ENCODE results near the gene RNPEPL1. TPM values are rescaled to one million over a fixed set of nuclear protein-coding genes. Genes with fewer than 3 reads are reported as not detected.
"Not testable (repeated sequence)": the region's sequence is repeated elsewhere in the genome, so short reads cannot be mapped to it uniquely, and the experiment has no call there.

The RNPEPL1 gene
- total RNA-seq, 2 donors from 2014 or later: 111 to 130 TPM

DNA sequence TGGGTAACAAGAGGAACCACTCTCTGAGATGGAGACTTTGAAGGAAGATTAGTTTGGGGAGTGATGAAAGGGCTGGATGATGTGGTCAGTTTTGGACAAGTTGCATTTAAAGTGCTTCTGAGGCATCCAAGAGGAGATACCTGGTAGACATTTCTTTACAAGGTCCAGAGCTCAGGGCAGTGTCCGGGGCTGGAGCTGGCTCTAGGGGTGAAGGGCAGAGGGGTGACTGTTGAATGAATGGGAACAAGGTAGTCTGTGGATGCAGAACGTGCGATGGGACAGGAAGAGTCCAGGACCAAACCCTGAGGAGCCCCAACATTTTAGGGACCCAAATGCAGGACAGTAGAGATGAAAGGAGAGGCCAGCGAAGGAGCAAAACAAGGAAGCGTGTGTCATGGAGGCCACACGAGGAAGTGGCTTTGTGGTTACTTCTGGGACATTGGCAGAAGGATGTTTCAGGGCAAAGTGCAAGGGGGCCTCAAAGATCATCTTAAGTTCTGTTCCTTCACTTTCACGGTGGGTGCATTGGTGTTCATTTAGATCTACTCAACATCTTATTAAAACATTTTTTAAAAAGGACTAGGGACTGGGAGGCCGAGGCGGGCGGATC lies 43.4 kb downstream of the RNPEPL1 start:
- DNase-seq: peak in 1 of 3 donors; percentile 3
- Mint-ChIP-seq H3K27ac (peak overlapping the region; percentile 42), H3K4me3 (peak overlapping the region; percentile 33), H3K4me1 (peaks cover 13% of the 10 kb centered on the region), H3K27me3 (no peaks in the 10 kb centered on the region), H3K36me3 (ENCODE audit: low read depth) (peaks cover 3% of the 10 kb centered on the region)
- no peak for ATAC-seq
- no peaks in the 10 kb centered on the region for H3K9me3 ChIP-seq (ENCODE audit: control insufficient read depth, low read length, poor library complexity, severe bottlenecking)

DNA sequence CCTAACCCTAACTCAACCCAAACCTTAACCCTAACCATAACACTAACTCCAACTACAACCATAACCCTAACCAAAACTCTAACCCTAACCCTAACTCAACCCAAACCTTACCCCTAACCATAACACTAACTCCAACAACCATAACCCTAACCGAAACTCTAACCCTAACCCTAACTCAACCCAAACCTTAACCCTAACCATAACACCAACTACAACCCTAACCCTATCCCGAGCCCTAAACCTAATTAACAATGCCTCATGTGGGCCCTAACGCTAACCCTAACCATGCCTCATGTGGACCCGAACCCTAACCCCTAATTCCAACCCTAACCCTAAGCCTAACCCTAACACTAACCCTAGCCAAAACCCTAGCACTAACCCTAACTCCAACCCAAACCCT lies 45.5 kb downstream of the RNPEPL1 start:
- Mint-ChIP-seq H3K27me3 (no peaks in the 10 kb centered on the region), H3K27ac (no peak overlapping the region), H3K36me3 (ENCODE audit: low read depth) (peaks cover 3% of the 10 kb centered on the region), H3K4me1 (peaks cover 9% of the 10 kb centered on the region), H3K4me3 (no peak overlapping the region)
- no peaks in the 10 kb centered on the region for H3K9me3 ChIP-seq (ENCODE audit: control insufficient read depth, low read length, poor library complexity, severe bottlenecking)
- DNase-seq (no peak), ATAC-seq (no peak)

DNA sequence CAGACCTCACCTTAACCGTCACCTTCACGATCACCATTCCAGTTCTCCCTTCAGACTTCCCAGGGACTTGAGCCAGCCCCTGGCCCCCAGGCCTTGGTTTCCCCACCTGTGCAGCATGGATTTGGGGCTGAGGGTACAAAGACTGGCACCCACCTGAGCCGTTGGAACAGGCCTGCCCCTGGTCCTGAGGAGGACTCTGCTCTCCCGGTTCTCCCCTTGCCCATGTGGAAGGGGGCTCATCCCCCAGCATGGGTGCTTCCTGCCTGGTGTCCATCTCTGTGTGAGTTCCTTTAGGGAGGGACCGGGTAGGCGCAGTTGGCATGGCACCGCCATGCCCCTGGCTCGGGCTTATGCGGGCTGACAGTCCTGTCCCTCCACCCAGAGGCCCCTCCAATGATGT lies 46.1 kb downstream of the RNPEPL1 start:
- DNase-seq: no peak
- H3K9me3 ChIP-seq (ENCODE audit: control insufficient read depth, low read length, poor library complexity, severe bottlenecking): no peaks in the 10 kb centered on the region
- Mint-ChIP-seq H3K4me3 (no peak overlapping the region), H3K4me1 (peaks cover 9% of the 10 kb centered on the region), H3K27ac (no peak overlapping the region), H3K36me3 (ENCODE audit: low read depth) (peaks cover 3% of the 10 kb centered on the region), H3K27me3 (no peaks in the 10 kb centered on the region)
- ATAC-seq: no peak

DNA sequence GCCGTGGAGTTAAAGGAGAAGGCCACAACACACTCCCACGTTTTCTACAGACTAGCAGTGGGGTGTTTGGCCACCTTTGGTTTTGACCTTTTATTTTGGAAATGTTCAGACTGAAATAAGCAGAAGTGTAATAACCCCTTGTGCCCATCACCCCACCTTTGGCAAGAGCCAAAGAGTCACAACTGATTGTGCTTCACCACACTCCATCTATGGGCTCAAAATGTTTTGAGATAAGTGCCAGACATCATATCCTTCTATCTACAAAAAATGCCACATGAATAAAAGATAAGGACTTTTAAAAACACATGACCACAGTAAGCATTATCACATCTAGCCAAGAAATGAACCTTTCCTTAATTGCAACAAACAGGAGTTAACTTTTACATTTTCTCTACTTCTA lies 47.1 kb downstream of the RNPEPL1 start:
- no peak overlapping the region for H3K27ac Mint-ChIP-seq
- no peak overlapping the region for H3K4me3 Mint-ChIP-seq

DNA sequence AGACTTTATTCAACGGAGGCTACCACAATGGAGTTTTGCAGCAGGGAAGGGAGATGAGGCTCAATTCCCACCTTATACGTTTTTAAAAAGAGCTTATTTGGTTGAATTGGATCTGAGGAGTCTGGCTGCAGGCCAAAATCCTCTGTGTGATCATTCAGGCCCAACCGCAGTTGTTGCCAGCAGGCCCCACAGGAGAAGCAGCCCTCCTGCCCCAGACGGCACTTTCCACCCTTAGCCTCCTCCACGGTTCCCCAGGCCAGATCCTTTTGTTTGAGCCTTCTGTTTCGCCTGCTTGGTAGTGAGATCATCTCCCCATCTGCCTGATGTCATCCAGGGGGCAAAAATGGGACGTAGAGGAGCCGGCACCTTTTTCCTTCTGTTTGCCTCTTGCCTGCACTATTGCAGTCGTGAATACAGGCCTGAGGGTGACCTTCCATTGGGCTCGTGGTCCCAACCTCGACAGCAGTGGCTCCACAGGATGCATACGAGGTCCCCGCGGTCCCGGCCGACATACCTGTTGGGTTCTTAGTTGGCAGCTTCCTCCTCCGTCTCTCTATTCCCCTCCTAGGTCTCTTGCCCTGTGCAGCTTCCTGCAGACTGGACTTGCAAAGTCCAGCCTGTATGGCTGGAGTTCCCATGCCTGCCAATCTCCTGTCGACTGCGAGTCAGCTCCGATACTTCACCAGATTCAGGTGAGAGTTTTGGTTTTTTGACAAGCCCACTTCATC lies 47.7 kb downstream of the RNPEPL1 start:
- Mint-ChIP-seq H3K27ac (no peak overlapping the region), H3K4me1 (peaks cover 9% of the 10 kb centered on the region), H3K27me3 (no peaks in the 10 kb centered on the region), H3K36me3 (ENCODE audit: low read depth) (peaks cover 3% of the 10 kb centered on the region), H3K4me3 (no peak overlapping the region)
- DNase-seq (peak in 1 of 3 donors; percentile 6), ATAC-seq (no peak)
- no peaks in the 10 kb centered on the region for H3K9me3 ChIP-seq (ENCODE audit: control insufficient read depth, low read length, poor library complexity, severe bottlenecking)

More for the DNA sequence above, 47.1 kb downstream of the RNPEPL1 start:
- H3K27me3 Mint-ChIP-seq: no peaks in the 10 kb centered on the region
- peaks cover 9% of the 10 kb centered on the region for H3K4me1 Mint-ChIP-seq
- ATAC-seq (no peak), DNase-seq (no peak)
- H3K36me3 Mint-ChIP-seq (ENCODE audit: low read depth): peaks cover 3% of the 10 kb centered on the region
- H3K9me3 ChIP-seq (ENCODE audit: control insufficient read depth, low read length, poor library complexity, severe bottlenecking): no peaks in the 10 kb centered on the region

DNA sequence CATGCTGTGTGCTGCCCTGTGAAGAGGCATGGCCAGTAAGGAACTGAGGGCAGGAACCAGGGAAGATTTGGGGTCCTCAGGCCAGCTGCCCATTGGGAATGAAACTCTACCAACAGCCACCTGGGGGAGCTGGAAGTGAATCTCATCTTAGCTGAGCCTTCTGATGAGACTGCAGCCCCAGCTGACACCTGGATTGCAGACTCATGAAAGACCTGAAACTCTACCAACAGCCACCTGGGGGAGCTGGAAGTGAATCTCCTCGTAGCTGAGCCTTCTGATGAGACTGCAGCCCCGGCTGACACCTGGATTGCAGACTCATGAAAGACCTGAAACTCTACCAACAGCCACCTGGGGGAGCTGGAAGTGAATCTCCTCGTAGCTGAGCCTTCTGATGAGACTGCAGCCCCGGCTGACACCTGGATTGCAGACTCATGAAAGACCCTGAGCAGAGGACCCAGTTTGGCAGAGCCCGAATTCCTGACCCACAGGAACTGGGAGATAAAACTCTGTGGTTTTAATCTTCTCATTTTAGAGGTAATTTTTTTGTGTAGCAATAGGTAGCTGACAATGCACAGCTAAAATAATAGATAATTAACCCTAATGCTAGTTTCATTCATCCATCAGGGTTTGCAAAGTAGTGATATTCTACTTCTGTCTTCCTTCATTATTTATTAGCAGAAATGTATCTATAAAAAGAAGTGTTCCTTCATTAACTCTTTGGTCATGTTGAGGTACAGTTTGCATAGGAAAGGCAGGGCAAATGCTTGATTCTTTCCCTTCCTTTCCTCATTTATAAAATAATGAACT lies 48.8 kb downstream of the RNPEPL1 start:
- not testable (repeated sequence) for H3K9me3 ChIP-seq (ENCODE audit: control insufficient read depth, low read length, poor library complexity, severe bottlenecking); ATAC-seq; H3K4me1 Mint-ChIP-seq; H3K36me3 Mint-ChIP-seq (ENCODE audit: low read depth); H3K27ac Mint-ChIP-seq; H3K4me3 Mint-ChIP-seq; H3K27me3 Mint-ChIP-seq
- DNase-seq: peak in 1 of 3 donors; percentile 4

DNA sequence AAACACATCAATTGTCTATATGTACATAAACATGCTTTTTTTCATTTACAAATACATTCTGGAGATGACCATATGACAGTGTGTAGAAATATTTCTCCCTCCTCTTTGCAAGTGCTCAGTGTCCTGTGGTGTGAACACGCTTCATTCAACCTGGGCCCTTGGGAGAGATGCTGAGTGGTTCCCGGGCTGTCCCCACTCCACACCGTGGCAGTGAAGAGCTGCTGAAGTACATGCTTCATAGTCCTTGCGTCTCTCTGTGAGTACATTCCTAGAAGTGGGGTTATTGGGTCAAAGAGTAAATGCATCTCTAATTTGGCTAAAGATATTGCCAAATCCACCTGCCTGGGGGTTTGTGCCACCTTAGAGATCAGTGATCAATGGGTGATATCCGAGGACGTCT lies 50.5 kb downstream of the RNPEPL1 start:
- no peak overlapping the region for H3K4me3 Mint-ChIP-seq
- H3K27me3 Mint-ChIP-seq: no peaks in the 10 kb centered on the region
- peaks cover 7% of the 10 kb centered on the region for H3K4me1 Mint-ChIP-seq
- no peak overlapping the region for H3K27ac Mint-ChIP-seq
- DNase-seq (no peak), ATAC-seq (no peak)
- H3K36me3 Mint-ChIP-seq (ENCODE audit: low read depth): no peaks in the 10 kb centered on the region
- no peaks in the 10 kb centered on the region for H3K9me3 ChIP-seq (ENCODE audit: control insufficient read depth, low read length, poor library complexity, severe bottlenecking)

DNA sequence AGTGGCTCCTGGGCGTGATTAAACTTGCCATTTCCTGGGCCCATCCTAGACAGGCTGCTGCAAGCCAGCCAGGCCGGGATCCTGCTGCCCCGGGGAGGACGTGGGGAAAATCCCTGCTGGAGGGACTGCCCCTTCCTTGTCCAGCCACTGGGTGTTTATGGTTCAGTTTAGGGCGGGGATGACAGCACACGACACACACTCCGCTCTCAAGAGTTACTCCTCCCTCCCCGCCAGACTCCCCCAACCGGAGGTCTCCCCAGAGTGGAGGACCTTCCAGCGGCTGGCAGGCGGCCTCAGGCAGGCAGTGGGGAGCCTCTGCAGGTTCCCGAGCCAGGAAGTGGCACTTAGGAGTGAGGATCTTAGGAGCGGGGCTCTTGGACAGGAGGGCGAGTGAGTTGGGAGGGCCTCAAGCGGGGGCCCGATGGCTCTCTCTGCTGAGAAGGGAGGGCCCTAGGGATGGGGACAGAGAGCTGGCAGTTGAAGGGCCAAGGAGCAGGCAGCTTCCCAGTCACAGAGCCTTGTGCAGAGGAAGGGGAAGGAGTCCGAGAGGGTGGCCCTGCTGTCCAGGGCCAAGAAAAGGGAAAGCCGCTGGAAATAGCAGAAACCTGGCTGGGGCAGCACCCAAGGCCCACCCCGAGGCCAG lies 51.3 kb downstream of the RNPEPL1 start:
- DNase-seq: peak in 1 of 3 donors; percentile 7
- Mint-ChIP-seq H3K4me1 (peaks cover 10% of the 10 kb centered on the region), H3K4me3 (no peak overlapping the region), H3K27me3 (no peaks in the 10 kb centered on the region), H3K27ac (no peak overlapping the region), H3K36me3 (ENCODE audit: low read depth) (no peaks in the 10 kb centered on the region)
- no peak for ATAC-seq
- no peaks in the 10 kb centered on the region for H3K9me3 ChIP-seq (ENCODE audit: control insufficient read depth, low read length, poor library complexity, severe bottlenecking)

DNA sequence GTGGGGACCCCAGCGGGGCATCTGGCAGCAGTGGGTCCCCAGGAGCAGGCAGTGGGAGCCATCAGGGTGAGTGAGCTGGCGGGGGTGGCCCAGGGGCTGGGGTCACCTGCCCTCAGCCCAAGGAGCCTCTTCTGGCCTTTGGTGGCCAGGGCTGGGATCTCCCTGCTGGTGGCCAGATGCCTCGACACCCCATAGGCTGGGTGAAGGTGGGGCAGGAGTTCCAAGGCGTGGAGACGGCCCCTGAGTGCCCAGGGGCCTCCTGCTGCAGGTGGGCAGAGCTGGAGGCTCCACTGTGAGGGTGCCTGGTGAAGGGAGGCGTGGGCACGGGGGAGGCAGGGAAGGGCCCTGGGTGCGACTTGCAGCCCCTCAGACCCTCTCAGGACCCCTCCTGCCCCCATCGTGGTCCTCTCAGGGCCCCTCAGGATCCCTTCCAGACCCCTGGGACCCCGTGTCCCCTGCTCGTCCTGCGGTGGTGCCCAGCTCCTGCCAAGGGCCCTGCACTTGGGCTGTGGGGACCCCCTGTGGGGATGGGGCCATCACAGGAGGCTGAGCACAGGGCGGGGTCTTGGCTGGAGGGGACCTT lies 52.0 kb downstream of the RNPEPL1 start:
- no peak overlapping the region for H3K27ac Mint-ChIP-seq
- no peaks in the 10 kb centered on the region for H3K9me3 ChIP-seq (ENCODE audit: control insufficient read depth, low read length, poor library complexity, severe bottlenecking)
- H3K4me3 Mint-ChIP-seq: no peak overlapping the region
- no peaks in the 10 kb centered on the region for H3K36me3 Mint-ChIP-seq (ENCODE audit: low read depth)
- peaks cover 16% of the 10 kb centered on the region for H3K4me1 Mint-ChIP-seq
- ATAC-seq (no peak), DNase-seq (peak in 2 of 3 donors; percentile 2 to 5)
- no peaks in the 10 kb centered on the region for H3K27me3 Mint-ChIP-seq

DNA sequence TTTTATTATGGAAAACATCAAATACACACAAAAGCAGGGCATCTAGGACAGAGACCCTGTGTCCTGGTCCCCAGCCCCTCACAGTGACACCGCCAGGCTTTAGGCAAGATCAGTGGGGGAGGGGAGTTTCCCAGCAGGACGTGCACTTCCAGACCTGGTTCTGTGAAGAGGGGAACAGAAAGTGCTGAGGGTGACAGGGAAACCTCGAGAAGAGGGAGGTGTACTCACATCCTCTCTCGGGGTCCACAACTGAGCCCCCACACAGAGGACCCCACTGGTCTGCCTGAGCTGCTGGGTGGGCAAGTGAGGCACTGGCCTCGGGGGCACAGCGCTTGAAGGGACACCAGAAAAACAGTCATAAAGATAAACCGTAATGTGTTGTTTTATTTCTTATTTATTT lies 52.6 kb downstream of the RNPEPL1 start:
- H3K9me3 ChIP-seq (ENCODE audit: control insufficient read depth, low read length, poor library complexity, severe bottlenecking): no peaks in the 10 kb centered on the region
- DNase-seq (peak in 1 of 3 donors; percentile 5), ATAC-seq (no peak)
- H3K36me3 Mint-ChIP-seq (ENCODE audit: low read depth): no peaks in the 10 kb centered on the region
- H3K4me1 Mint-ChIP-seq: peaks cover 19% of the 10 kb centered on the region
- H3K27ac Mint-ChIP-seq: peak overlapping the region; percentile 88
- no peaks in the 10 kb centered on the region for H3K27me3 Mint-ChIP-seq
- no peak overlapping the region for H3K4me3 Mint-ChIP-seq

DNA sequence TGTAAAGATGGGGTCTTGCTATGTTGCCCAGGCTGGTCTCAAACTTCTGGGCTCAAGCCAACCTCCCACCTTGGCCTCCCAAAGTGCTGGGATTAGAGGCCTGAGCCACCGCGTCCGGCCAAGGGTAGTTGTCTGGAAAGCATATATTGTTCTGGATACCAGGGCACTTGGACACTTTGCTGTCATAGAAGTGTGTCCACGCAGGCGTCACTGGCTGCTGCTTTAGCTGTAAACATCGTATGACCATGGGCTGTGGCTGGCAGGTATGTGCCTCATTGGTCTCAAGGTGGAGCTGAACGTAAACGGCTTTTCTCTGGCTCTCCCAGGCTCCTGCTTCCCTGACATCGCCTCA lies 53.8 kb downstream of the RNPEPL1 start:
- peak overlapping the region; percentile 88 for H3K27ac Mint-ChIP-seq
- no peaks in the 10 kb centered on the region for H3K9me3 ChIP-seq (ENCODE audit: control insufficient read depth, low read length, poor library complexity, severe bottlenecking)
- peak overlapping the region; percentile 43 for H3K4me3 Mint-ChIP-seq
- DNase-seq: no peak
- peaks cover 21% of the 10 kb centered on the region for H3K4me1 Mint-ChIP-seq
- no peak for ATAC-seq
- H3K36me3 Mint-ChIP-seq (ENCODE audit: low read depth): no peaks in the 10 kb centered on the region
- H3K27me3 Mint-ChIP-seq: no peaks in the 10 kb centered on the region

DNA sequence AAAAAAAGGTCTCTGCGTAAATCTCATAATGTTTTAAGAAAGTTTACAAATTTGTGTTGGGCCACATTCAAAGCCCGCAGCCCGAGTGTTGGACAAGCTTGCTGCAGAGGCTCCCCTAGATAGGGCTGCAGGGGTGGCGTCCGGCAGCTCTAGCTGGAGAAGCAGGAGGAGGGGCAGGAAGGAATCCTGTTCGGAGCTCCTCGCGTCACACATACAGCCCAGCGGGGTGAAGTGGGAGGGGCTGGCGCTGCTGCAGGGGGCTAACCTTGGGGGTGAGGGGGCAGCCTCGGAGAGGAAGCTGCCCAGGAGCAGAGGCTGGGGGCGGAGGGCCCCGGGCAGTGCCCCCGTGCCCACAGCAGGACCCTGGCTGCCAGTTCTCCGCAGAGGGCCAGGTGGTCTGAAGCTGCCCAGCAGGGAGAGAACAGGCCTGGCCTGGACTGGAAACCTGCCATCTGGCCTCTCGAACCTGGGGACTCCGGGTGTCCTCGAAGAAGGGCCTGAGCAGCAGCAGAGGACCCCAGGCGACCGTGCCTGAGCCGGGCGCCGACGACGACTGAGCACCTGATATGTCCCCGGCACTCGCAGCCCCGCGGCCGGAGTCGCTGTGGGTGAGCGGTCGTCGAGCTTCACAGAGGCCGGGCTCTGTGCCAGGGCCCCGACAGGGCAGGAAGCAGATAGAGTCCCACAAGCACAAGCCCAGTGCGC lies 54.4 kb downstream of the RNPEPL1 start:
- Mint-ChIP-seq H3K27ac (peak overlapping the region; percentile 88), H3K27me3 (no peaks in the 10 kb centered on the region), H3K36me3 (ENCODE audit: low read depth) (no peaks in the 10 kb centered on the region), H3K4me1 (peaks cover 21% of the 10 kb centered on the region), H3K4me3 (peak overlapping the region; percentile 82)
- ATAC-seq (peak; percentile 14), DNase-seq (peak in 1 of 3 donors; percentile 8)
- no peaks in the 10 kb centered on the region for H3K9me3 ChIP-seq (ENCODE audit: control insufficient read depth, low read length, poor library complexity, severe bottlenecking)
